GM23248 (cell line): ENCODE measurements around the gene AKR1C4. TPM values are rescaled to one million over a fixed set of nuclear protein-coding genes. Genes with fewer than 3 reads are reported as not detected.
"Not testable (repeated sequence)": the region's sequence is repeated elsewhere in the genome, so short reads cannot be mapped to it uniquely, and the experiment has no call there.

ENCODE experiments used
- DNase-seq: peaks from one replicate; pipeline ENCODE4 v3.0.0-alpha.2; 2015
- H2AFZ ChIP-seq: fragments of 200-600 bp; sonication (generic); 2 replicates; pipeline ENCODE4 v1.6.1; 2016; ENCODE audit warnings: antibody characterized with exemption
- H3F3A ChIP-seq: fragments of 200-600 bp; sonication (generic); 2 replicates; pipeline ENCODE4 v1.6.1; 2016; ENCODE audit warnings: mild to moderate bottlenecking, antibody characterized with exemption, mixed run types; ENCODE audit not compliant: insufficient read depth
- H3K27ac ChIP-seq: fragments of 200-600 bp; sonication (generic); 2 replicates; pipeline ENCODE4 v1.5.1; 2016; ENCODE audit warnings: mild to moderate bottlenecking
- H3K27me3 ChIP-seq: fragments of 200-600 bp; sonication (generic); replicated peaks from 2 replicates; pipeline ENCODE4 v1.6.1; 2016; ENCODE audit warnings: mild to moderate bottlenecking; ENCODE audit not compliant: insufficient read depth
- H3K36me3 ChIP-seq: fragments of 200-600 bp; sonication (generic); 2 replicates; pipeline ENCODE4 v1.6.1; 2016; ENCODE audit warnings: low read depth, mild to moderate bottlenecking
- H3K4me1 ChIP-seq: fragments of 200-600 bp; sonication (generic); 2 replicates; pipeline ENCODE4 v1.6.1; 2016; ENCODE audit warnings: mild to moderate bottlenecking; ENCODE audit not compliant: insufficient read depth
- H3K4me2 ChIP-seq: fragments of 200-600 bp; sonication (generic); one replicate; pipeline ENCODE4 v1.6.1; 2016; ENCODE audit warnings: mild to moderate bottlenecking; ENCODE audit not compliant: unreplicated experiment
- H3K4me3 ChIP-seq: fragments of 200-600 bp; sonication (generic); 2 replicates; pipeline ENCODE4 v1.5.1; 2016; ENCODE audit warnings: mild to moderate bottlenecking
- H3K79me2 ChIP-seq: fragments of 200-600 bp; sonication (generic); 2 replicates; pipeline ENCODE4 v1.6.1; 2016; ENCODE audit warnings: mild to moderate bottlenecking; ENCODE audit not compliant: insufficient read depth
- H3K9ac ChIP-seq: fragments of 200-600 bp; sonication (generic); 2 replicates; pipeline ENCODE4 v1.6.1; 2016; ENCODE audit warnings: mild to moderate bottlenecking
- H3K9me2 ChIP-seq: fragments of 200-600 bp; sonication (generic); 2 replicates; pipeline ENCODE4 v1.6.1; 2016; ENCODE audit warnings: mixed run types, mild to moderate bottlenecking, moderate library complexity; ENCODE audit not compliant: insufficient read depth
- H3K9me3 ChIP-seq: fragments of 200-600 bp; sonication (generic); one replicate; pipeline ENCODE4 v1.6.1; 2017; ENCODE audit warnings: low read depth
- H4K20me1 ChIP-seq: fragments of 200-600 bp; sonication (generic); 2 replicates; pipeline ENCODE4 v1.6.0; 2016; ENCODE audit not compliant: insufficient read depth
- EZH2 ChIP-seq: fragments of 200-600 bp; sonication (generic); IDR thresholded peaks from 2 replicates; pipeline ENCODE4 v1.6.1; 2018; ENCODE audit warnings: antibody characterized with exemption, mild to moderate bottlenecking; ENCODE audit not compliant: insufficient read depth, poor library complexity, severe bottlenecking
- EZH2phosphoT487 ChIP-seq: fragments of 200-600 bp; sonication (generic); IDR thresholded peaks from 2 replicates; pipeline ENCODE4 v1.6.1; 2018; ENCODE audit warnings: antibody characterized with exemption, moderate library complexity, mild to moderate bottlenecking, low read depth; ENCODE audit not compliant: insufficient read depth
- WGBS, 2 experiments: methylation state at CpG; one replicate each; pipeline ENCODE4 v1.1.6; 2015 to 2017; ENCODE audit warnings: low lambda C conversion rate in 2 of 2, low coverage in 1 of 2; ENCODE audit errors: missing lambda C conversion rate in 2 of 2; 5-methylcytosine and 5-hydroxymethylcytosine counted together
- in situ Hi-C: fragments of 300-500 bp; cut with MboI; formaldehyde crosslinking; loops from 2 replicates; pipeline ENCODE4 v1.15.0; 2020
- polyA plus RNA-seq: library from polyadenylated mRNA; unstranded; fragments of >200 nt; fragmentation: Nextera tagmentation; extraction: Ambion mirVana; gene quantifications from 2 replicates; pipeline ENCODE4 v1.2.1, GENCODE V29; 2016
- total RNA-seq: library from RNA; depleted of rRNA; stranded (reverse); fragments of >200 nt; shearing (Covaris generic); gene quantifications from 2 replicates; pipeline ENCODE4 v1.2.3, GENCODE V29; 2014

AKR1C4 gene
- total and polyA plus RNA-seq, 2 experiments from 2014 or later = not detected

- 61 to 66% methylated on average over 3 of the region's 3 CpGs for WGBS, 2 experiments
- H3K4me3 ChIP-seq = no peak overlapping the region
- no peaks in the 10 kb centered on the region for H3K79me2 ChIP-seq
- in situ Hi-C loops = no loop called here
- no peak overlapping the region for H3K9ac ChIP-seq
- H3K9me3 ChIP-seq = no peaks in the 10 kb centered on the region
- H3K4me1 ChIP-seq = no peaks in the 10 kb centered on the region
- no peaks in the 10 kb centered on the region for H3K27me3 ChIP-seq
- H3K4me2 ChIP-seq = no peak overlapping the region
- no peaks in the 10 kb centered on the region for H3K36me3 ChIP-seq
- no peaks in the 10 kb centered on the region for H3F3A ChIP-seq
- TF ChIP-seq EZH2 (no peak), EZH2phosphoT487 (no peak)
- no peak for DNase-seq
- no peaks in the 10 kb centered on the region for H3K9me2 ChIP-seq
- H4K20me1 ChIP-seq = no peaks in the 10 kb centered on the region
- H3K27ac ChIP-seq = no peak overlapping the region
- no peak overlapping the region for H2AFZ ChIP-seq
These were observed 2.2 kb upstream of the AKR1C4 start for GRCh38 chr10:5194431-5194830.

GRCh38 chr10:5195727-5196374 lies 786 bp upstream of the AKR1C4 start:
- Histone ChIP-seq H3K4me3 (no peak overlapping the region), H2AFZ (no peak overlapping the region), H3K9ac (no peak overlapping the region), H4K20me1 (no peaks in the 10 kb centered on the region), H3K27ac (no peak overlapping the region), H3K36me3 (no peaks in the 10 kb centered on the region), H3K9me3 (no peaks in the 10 kb centered on the region), H3K4me2 (no peak overlapping the region), H3K79me2 (no peaks in the 10 kb centered on the region), H3K4me1 (no peaks in the 10 kb centered on the region), H3F3A (no peaks in the 10 kb centered on the region), H3K27me3 (no peaks in the 10 kb centered on the region), H3K9me2 (no peaks in the 10 kb centered on the region)
- TF ChIP-seq EZH2 (no peak), EZH2phosphoT487 (no peak)
- in situ Hi-C loops = no loop called here
- WGBS, 2 experiments = 68 to 71% methylated on average over 6 of the region's 6 CpGs
- no peak for DNase-seq

DNA sequence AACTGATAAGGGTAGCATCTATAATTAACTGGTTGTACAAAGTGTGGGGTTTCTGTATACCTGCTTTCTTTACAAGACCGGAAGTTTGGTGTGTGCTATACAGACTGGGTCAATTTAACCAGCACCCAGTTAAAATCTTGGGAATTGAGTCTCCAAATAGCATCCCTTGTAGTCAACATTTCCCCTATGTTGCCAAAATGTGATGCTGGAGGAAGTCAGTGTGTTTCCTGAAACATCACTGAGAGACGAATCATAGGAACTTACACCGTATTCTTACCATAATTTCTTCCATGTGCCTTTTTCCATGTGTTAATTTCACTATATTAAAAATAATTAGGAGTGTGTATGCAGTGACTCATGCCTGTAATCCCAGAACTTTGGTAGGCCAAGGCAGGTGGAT lies 1.7 kb downstream of the AKR1C4 start:
- Histone ChIP-seq H3K9me3 (no peaks in the 10 kb centered on the region), H3K9ac (no peak overlapping the region), H3K4me3 (no peak overlapping the region), H3K4me1 (no peaks in the 10 kb centered on the region), H3K9me2 (no peaks in the 10 kb centered on the region), H2AFZ (no peak overlapping the region), H3F3A (no peaks in the 10 kb centered on the region), H3K4me2 (no peak overlapping the region), H4K20me1 (no peaks in the 10 kb centered on the region), H3K27ac (no peak overlapping the region), H3K36me3 (no peaks in the 10 kb centered on the region), H3K79me2 (no peaks in the 10 kb centered on the region), H3K27me3 (no peaks in the 10 kb centered on the region)
- peak; percentile 43 for DNase-seq
- no peak for TF ChIP-seq EZH2
- TF ChIP-seq EZH2phosphoT487 = no peak
- WGBS, 2 experiments = 29 to 44% methylated on average over 3 of the region's 3 CpGs
- in situ Hi-C loops = no loop called here

GRCh38 chr10:5199398-5199797 lies 2.8 kb downstream of the AKR1C4 start:
- Histone ChIP-seq H3K27me3 (no peaks in the 10 kb centered on the region), H3K9ac (no peak overlapping the region), H2AFZ (no peak overlapping the region), H3K9me3 (no peaks in the 10 kb centered on the region), H3K4me3 (no peak overlapping the region), H3K79me2 (no peaks in the 10 kb centered on the region), H3K27ac (no peak overlapping the region), H3K36me3 (no peaks in the 10 kb centered on the region), H3K9me2 (no peaks in the 10 kb centered on the region), H3K4me2 (no peak overlapping the region), H4K20me1 (no peaks in the 10 kb centered on the region), H3K4me1 (no peaks in the 10 kb centered on the region), H3F3A (no peaks in the 10 kb centered on the region)
- WGBS, 2 experiments = 85% methylated on average over 8 of the region's 8 CpGs
- no peak for TF ChIP-seq EZH2phosphoT487
- TF ChIP-seq EZH2 = no peak
- no peak for DNase-seq
- in situ Hi-C loops = no loop called here

DNA sequence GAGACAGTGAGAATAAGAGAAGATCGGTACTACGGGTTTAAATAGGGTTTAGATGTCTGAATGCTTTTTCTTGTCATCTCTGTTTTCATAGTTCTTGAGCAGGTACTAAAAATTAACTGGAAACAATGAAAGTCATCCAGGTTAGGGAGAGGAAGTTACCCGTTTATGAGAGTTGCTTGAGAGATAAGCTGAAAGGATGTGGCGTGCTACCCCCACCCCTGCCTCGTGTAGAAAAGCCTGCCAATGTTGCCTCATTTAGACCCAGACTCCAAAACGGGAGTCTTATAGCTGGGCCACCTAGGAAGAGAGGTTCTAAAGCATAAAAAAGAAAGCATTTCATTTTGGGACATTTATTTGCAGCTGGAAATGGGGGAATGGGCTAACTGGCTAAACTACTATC lies 10.2 kb downstream of the AKR1C4 start:
- in situ Hi-C loops = no loop called here
- no peak overlapping the region for H3K9ac ChIP-seq
- H3K9me2 ChIP-seq = no peaks in the 10 kb centered on the region
- no peak for DNase-seq
- no peak overlapping the region for H3K27ac ChIP-seq
- no peak for TF ChIP-seq EZH2phosphoT487
- no peak for TF ChIP-seq EZH2
- no peaks in the 10 kb centered on the region for H3K36me3 ChIP-seq
- H3F3A ChIP-seq = no peaks in the 10 kb centered on the region
- H3K9me3 ChIP-seq = no peaks in the 10 kb centered on the region
- H3K79me2 ChIP-seq = no peaks in the 10 kb centered on the region
- peaks cover 13% of the 10 kb centered on the region for H3K27me3 ChIP-seq
- 61% methylated on average over 6 of the region's 6 CpGs for WGBS, 2 experiments
- no peak overlapping the region for H3K4me2 ChIP-seq
- H2AFZ ChIP-seq = no peak overlapping the region
- H4K20me1 ChIP-seq = no peaks in the 10 kb centered on the region
- no peaks in the 10 kb centered on the region for H3K4me1 ChIP-seq
- no peak overlapping the region for H3K4me3 ChIP-seq

GRCh38 chr10:5209776-5210175 lies 13.1 kb downstream of the AKR1C4 start:
- H3K4me3 ChIP-seq, H3K4me2 ChIP-seq, H4K20me1 ChIP-seq, H3K27ac ChIP-seq, H3K9me3 ChIP-seq, H3K9ac ChIP-seq, H3K9me2 ChIP-seq, H3F3A ChIP-seq, H2AFZ ChIP-seq, H3K36me3 ChIP-seq, in situ Hi-C loops, H3K79me2 ChIP-seq, DNase-seq, H3K4me1 ChIP-seq: not testable (repeated sequence)
- WGBS, 2 experiments = 80 to 94% methylated on average over 1 of the region's 1 CpG
- H3K27me3 ChIP-seq = peaks cover 13% of the 10 kb centered on the region

- H3K27ac ChIP-seq, in situ Hi-C loops, H3K36me3 ChIP-seq, H3F3A ChIP-seq, H3K9me2 ChIP-seq, H3K9ac ChIP-seq, H3K4me1 ChIP-seq, H3K79me2 ChIP-seq, H4K20me1 ChIP-seq, H2AFZ ChIP-seq, H3K4me2 ChIP-seq, DNase-seq, H3K9me3 ChIP-seq, H3K4me3 ChIP-seq: not testable (repeated sequence)
- 30 to 47% methylated on average over 1 of the region's 1 CpG for WGBS, 2 experiments
- H3K27me3 ChIP-seq = peaks cover 13% of the 10 kb centered on the region
These were observed 13.6 kb downstream of the AKR1C4 start for GRCh38 chr10:5210261-5210660.
